Measurements from ENCODE around the gene C4A.
"Not testable (repeated sequence)": the region's sequence is repeated elsewhere in the genome, so short reads cannot be mapped to it uniquely, and the experiment has no call there.

The C4A gene

GRCh38 chr6:31981744-31982143 lies at the start of gene C4A:
C4A (plus strand) TSS chr6:31982057; CDS start chr6:31982108, 51 bp downstream.
- not testable (repeated sequence) for H3K4me3 ChIP-seq (replicated peaks in 1 of 2; ENCODE audit: low read depth in 2 of 2, low read length in 2 of 2); DNase-seq (ENCODE audit: low read depth in 2 of 2)

GRCh38 chr6:31932137-31932536 lies 49.7 kb upstream of the C4A start:
- not testable (repeated sequence) for DNase-seq (ENCODE audit: low read depth in 2 of 2); H3K4me3 ChIP-seq (replicated peaks in 1 of 2; ENCODE audit: low read depth in 2 of 2, low read length in 2 of 2)

- no peak overlapping the region for H3K4me3 ChIP-seq (replicated peaks in 1 of 2; ENCODE audit: low read depth in 2 of 2, low read length in 2 of 2)
- DNase-seq (ENCODE audit: low read depth in 2 of 2), result no peak
- no peak for TF ChIP-seq CTCF (IDR thresholded peaks at IDR 0.05; ENCODE audit: low read depth, low read length)
Measured at GRCh38 chr6:31933537-31933936, 48.3 kb upstream of the C4A start.

- no peak for TF ChIP-seq CTCF (IDR thresholded peaks at IDR 0.05; ENCODE audit: low read depth, low read length)
- DNase-seq (ENCODE audit: low read depth in 2 of 2), result no peak
- no peak overlapping the region for H3K4me3 ChIP-seq (replicated peaks in 1 of 2; ENCODE audit: low read depth in 2 of 2, low read length in 2 of 2)
Measured at GRCh38 chr6:31935021-31935420, 46.8 kb upstream of the C4A start.

- no peak overlapping the region for H3K4me3 ChIP-seq (replicated peaks in 1 of 2; ENCODE audit: low read depth in 2 of 2, low read length in 2 of 2)
- no peak for DNase-seq (ENCODE audit: low read depth in 2 of 2)
- TF ChIP-seq CTCF (IDR thresholded peaks at IDR 0.05; ENCODE audit: low read depth, low read length), result no peak
Measured at GRCh38 chr6:31935823-31936222, 46.0 kb upstream of the C4A start.

GRCh38 chr6:31940256-31940664 lies 41.6 kb upstream of the C4A start:
- TF ChIP-seq CTCF (IDR thresholded peaks at IDR 0.05; ENCODE audit: low read depth, low read length), result no peak
- DNase-seq (ENCODE audit: low read depth in 2 of 2), result peak in 1 of 2 donors; percentile 27
- H3K4me3 ChIP-seq (replicated peaks in 1 of 2; ENCODE audit: low read depth in 2 of 2, low read length in 2 of 2), result no peak overlapping the region

- H3K4me3 ChIP-seq (replicated peaks in 1 of 2; ENCODE audit: low read depth in 2 of 2, low read length in 2 of 2), result no peak overlapping the region
- TF ChIP-seq CTCF (IDR thresholded peaks at IDR 0.05; ENCODE audit: low read depth, low read length), result no peak
- DNase-seq (ENCODE audit: low read depth in 2 of 2), result no peak
Measured at GRCh38 chr6:31943742-31944141, 38.1 kb upstream of the C4A start.

- no peak for TF ChIP-seq CTCF (IDR thresholded peaks at IDR 0.05; ENCODE audit: low read depth, low read length)
- no peak overlapping the region for H3K4me3 ChIP-seq (replicated peaks in 1 of 2; ENCODE audit: low read depth in 2 of 2, low read length in 2 of 2)
- no peak for DNase-seq (ENCODE audit: low read depth in 2 of 2)
Measured at GRCh38 chr6:31945154-31945506, 36.7 kb upstream of the C4A start.
